GM12878 (cell line): ENCODE results near the gene SGIP1.

Source experiments
- BMI1 ChIP-seq: fragments of 450-650 bp; IDR thresholded peaks from 2 replicates; pipeline ENCODE4 v1.6.1; 2016; ENCODE audit warnings: mild to moderate bottlenecking, moderate library complexity, borderline replicate concordance
- NRF1 ChIP-seq: conservative IDR thresholded peaks from 2 replicates; pipeline ENCODE4 v1.6.1; 2011; ENCODE audit warnings: mild to moderate bottlenecking, low read depth, low read length, improper control_type of control experiment
- POLR2AphosphoS5 ChIP-seq: IDR thresholded peaks from 2 replicates; pipeline ENCODE4 v1.6.1; 2011; ENCODE audit warnings: mild to moderate bottlenecking, low read length, inconsistent platforms
- SMAD1 ChIP-seq: fragments of 450-650 bp; IDR thresholded peaks from 2 replicates; pipeline ENCODE4 v1.6.1; 2018; ENCODE audit warnings: mild to moderate bottlenecking, low read depth; ENCODE audit not compliant: partially characterized antibody

DNA sequence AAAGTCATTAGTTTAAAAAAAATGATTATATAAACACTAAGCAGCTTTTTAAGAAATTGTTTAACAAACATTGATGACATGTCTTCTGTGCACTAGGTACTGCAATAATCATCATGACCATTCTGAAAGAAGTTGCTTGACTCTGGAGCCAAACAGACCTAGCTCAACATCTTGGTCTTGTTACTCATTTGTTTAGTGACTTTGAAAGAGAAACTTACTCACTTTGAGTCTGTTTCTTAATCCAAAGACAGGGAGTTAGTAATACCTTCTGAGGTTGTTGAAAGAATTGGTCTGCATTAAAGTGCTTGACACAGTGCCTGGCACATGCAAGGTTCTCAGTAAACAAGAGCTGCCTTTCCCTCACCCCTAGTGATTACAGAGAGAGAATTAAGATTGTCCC lies 84.4 kb downstream of the SGIP1 start:
- TF ChIP-seq NRF1 (no peak), BMI1 (no peak), SMAD1 (no peak), POLR2AphosphoS5 (no peak)
